ENCODE data around the gene MEGF6.

MEGF6 gene

GRCh38 chr1:3606779-3607702 lies 4.3 kb downstream of the MEGF6 start:
- DNase-seq: no peak

- DNase-seq: no peak
Measured at GRCh38 chr1:3604997-3605823, 6.1 kb downstream of the MEGF6 start.

GRCh38 chr1:3604468-3604974 lies 6.8 kb downstream of the MEGF6 start:
- DNase-seq: no peak

GRCh38 chr1:3603571-3604467 lies 7.5 kb downstream of the MEGF6 start:
- DNase-seq: no peak

- DNase-seq: no peak
Measured at GRCh38 chr1:3603156-3603555, 8.2 kb downstream of the MEGF6 start.

- no peak for DNase-seq
Measured at GRCh38 chr1:3602375-3602774, 8.9 kb downstream of the MEGF6 start.

GRCh38 chr1:3601743-3602142 lies 9.6 kb downstream of the MEGF6 start:
- DNase-seq: no peak

- DNase-seq: no peak
Measured at GRCh38 chr1:3600354-3600753, 11.0 kb downstream of the MEGF6 start.

GRCh38 chr1:3599816-3600215 lies 11.5 kb downstream of the MEGF6 start:
- no peak for DNase-seq

- no peak for DNase-seq
Measured at GRCh38 chr1:3599286-3599811, 12.0 kb downstream of the MEGF6 start.

- no peak for DNase-seq
Measured at GRCh38 chr1:3598522-3599285, 12.6 kb downstream of the MEGF6 start.

GRCh38 chr1:3598051-3598491 lies 13.2 kb downstream of the MEGF6 start:
- DNase-seq: no peak

GRCh38 chr1:3597599-3597964 lies 13.7 kb downstream of the MEGF6 start:
- no peak for DNase-seq

- no peak for DNase-seq
Measured at GRCh38 chr1:3596663-3597598, 14.4 kb downstream of the MEGF6 start.

- DNase-seq: no peak
Measured at GRCh38 chr1:3595949-3596348, 15.4 kb downstream of the MEGF6 start.

GRCh38 chr1:3594706-3595377 lies 16.5 kb downstream of the MEGF6 start:
- DNase-seq: no peak

GRCh38 chr1:3593745-3594144 lies 17.6 kb downstream of the MEGF6 start:
- DNase-seq: no peak

GRCh38 chr1:3593334-3593733 lies 18.0 kb downstream of the MEGF6 start:
- no peak for DNase-seq

- no peak for DNase-seq
Measured at GRCh38 chr1:3590951-3591865, 20.1 kb downstream of the MEGF6 start.
